GM12865 (cell line): ENCODE measurements around the gene MEIKIN.
"Not testable (repeated sequence)": the region's sequence is repeated elsewhere in the genome, so short reads cannot be mapped to it uniquely, and the experiment has no call there.

Experiments
- DNase-seq: peaks from one replicate; pipeline ENCODE4 v3.0.0; 2010; ENCODE audit warnings: low read depth
- H3K4me3 ChIP-seq: 2 replicates; pipeline ENCODE4 v1.5.1; 2011; ENCODE audit warnings: mild to moderate bottlenecking, low read depth, low read length, control low read depth
- TF ChIP-seq, protein P1 (sequence below): IDR thresholded peaks from 2 replicates; pipeline ENCODE4 v1.5.1; 2011; ENCODE audit warnings: low read length, control low read depth, low read depth, inconsistent platforms; ENCODE audit not compliant: insufficient read depth; ENCODE audit errors: missing control alignments

The MEIKIN gene

DNA sequence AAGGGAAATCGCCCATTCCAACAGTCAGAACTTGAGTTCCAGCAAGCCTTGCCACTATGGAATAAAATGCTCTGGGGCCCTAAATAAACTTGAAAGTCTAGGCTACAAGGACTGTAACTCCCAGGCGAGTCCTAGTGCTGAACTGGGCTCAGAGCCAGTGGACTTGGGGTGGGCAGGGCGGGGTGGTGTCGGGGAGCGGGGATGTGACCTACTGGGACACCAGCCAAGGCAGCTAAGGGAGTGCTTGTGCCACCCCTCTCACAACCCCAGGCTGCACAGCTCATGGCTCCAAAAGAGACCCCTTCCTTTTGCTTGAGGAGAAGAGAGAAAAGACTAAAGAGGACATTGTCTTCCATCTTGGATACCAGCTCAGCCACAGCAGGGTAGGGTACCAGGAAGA is 61.5 kb downstream of the MEIKIN start:
- H3K4me3 ChIP-seq, result no peak overlapping the region
- TF ChIP-seq, protein P1, sequence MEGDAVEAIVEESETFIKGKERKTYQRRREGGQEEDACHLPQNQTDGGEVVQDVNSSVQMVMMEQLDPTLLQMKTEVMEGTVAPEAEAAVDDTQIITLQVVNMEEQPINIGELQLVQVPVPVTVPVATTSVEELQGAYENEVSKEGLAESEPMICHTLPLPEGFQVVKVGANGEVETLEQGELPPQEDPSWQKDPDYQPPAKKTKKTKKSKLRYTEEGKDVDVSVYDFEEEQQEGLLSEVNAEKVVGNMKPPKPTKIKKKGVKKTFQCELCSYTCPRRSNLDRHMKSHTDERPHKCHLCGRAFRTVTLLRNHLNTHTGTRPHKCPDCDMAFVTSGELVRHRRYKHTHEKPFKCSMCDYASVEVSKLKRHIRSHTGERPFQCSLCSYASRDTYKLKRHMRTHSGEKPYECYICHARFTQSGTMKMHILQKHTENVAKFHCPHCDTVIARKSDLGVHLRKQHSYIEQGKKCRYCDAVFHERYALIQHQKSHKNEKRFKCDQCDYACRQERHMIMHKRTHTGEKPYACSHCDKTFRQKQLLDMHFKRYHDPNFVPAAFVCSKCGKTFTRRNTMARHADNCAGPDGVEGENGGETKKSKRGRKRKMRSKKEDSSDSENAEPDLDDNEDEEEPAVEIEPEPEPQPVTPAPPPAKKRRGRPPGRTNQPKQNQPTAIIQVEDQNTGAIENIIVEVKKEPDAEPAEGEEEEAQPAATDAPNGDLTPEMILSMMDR, result no peak
- no peak for DNase-seq

DNA sequence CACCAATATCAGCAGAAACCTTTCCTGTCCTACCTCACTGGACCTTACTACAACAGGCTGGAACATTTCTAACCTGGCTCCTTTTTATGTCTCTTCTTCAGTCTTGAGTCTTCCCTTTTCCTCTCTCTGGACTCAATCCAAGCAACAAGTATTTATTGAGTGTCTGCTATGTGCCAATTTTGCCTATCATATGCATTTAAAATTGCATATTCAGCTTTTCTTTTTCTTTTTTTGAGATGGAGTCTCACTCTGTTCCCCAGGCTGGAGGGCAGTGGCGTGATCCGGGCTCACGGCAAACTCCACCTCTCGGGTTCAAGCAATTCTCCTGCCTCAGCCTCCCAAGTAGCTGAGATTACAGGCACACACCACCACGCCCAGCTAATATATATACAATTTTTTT is 65.8 kb downstream of the MEIKIN start:
- no peak for DNase-seq
- H3K4me3 ChIP-seq, result no peak overlapping the region
- TF ChIP-seq, protein P1, result no peak

DNA sequence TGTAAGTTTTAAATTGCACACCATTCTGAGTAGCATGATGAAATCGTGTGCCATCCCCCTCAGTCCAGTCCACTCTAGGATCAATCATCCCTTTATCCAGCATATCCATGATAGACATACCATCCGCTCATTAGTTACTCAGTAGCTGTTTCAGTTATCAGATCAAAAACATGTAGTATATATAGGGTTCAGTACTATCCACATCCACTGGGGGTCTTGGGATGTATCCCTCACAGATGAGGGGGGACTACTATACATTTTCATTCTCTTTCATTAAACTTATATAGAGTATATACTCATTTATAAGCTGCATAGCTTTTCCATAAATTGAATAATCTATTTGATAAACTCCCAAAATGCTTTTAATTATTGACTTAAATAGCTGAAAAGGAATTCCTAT is 67.6 kb downstream of the MEIKIN start:
- no peak for DNase-seq
- no peak overlapping the region for H3K4me3 ChIP-seq
- TF ChIP-seq, protein P1, result no peak

DNA sequence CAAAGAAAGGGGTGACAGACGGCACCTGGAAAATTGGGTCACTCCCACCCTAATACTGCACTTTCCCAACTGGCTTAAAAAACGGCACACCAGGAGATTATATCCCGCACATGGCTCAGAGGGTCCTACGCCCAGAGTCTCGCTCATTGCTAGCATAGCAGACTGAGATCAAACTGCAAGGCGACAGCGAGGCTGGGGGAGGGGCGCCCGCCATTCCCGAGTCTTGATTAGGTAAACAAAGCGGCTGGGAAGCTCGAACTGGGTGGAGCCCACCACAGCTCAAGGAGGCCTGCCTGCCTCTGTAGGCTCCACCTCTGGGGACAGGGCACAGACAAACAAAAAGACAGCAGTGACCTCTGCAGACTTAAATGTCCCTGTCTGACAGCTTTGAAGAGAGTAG is 74.2 kb downstream of the MEIKIN start:
- not testable (repeated sequence) for DNase-seq, H3K4me3 ChIP-seq

DNA sequence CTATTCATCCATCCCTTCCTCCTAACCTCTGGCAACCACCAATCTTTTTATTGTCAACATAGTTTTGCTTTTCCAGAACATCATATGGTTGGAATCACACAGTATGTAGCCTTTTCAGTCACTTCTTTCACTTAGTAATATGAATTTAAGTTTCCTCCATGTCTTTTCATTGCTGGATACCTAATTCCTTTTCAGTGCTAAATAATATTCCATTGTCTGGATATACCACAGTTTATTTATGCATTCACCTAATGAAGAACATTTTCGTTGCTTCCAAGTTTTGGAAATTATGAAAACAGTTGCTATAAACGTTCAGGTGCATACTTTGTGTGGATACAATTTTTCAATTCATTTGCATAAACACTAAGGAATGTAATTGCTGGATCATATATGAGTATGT is 77.9 kb downstream of the MEIKIN start:
- no peak overlapping the region for H3K4me3 ChIP-seq
- DNase-seq, result no peak
- TF ChIP-seq, protein P1, result no peak

DNA sequence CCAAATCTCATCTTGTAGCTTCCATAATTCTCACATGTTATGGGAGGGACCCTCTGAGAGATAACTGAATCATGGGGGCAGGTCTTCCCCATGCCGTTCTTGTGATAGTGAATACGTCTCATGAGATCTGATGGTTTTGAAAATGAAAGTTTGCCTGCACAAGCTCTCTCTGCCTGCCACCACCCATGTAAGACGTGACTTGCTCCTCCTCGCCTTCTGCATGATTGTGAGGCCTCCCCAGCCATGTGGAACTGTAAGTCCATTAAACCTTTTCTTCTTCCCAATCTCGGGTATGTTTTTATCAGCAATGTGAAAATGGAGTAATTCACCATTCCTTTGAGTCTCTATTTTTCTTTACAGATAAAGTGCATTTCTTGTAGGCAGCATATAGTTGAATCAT is 81.8 kb downstream of the MEIKIN start:
- DNase-seq, result no peak
- TF ChIP-seq, protein P1, result no peak
- no peak overlapping the region for H3K4me3 ChIP-seq

DNA sequence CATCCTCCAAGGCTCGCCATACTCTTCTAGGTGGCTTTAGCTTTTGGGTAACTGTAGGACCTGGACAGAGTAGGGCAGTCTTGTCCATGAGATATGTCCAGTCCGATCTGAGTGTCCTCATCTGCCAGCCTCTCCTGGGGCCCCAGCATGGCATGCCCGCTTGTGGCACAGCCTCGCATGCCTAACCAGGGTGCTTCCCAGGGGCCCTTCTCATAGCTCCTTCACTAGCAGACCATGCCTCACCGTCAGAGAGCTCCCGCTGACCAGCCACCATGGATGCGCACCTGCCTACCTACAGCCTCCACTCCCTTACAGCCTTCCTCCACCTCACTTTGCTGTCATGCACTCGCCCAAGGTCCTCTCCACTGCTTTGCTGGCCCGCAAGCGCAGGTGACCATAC is 88.1 kb downstream of the MEIKIN start:
- TF ChIP-seq, protein P1, result no peak
- no peak overlapping the region for H3K4me3 ChIP-seq
- no peak for DNase-seq

DNA sequence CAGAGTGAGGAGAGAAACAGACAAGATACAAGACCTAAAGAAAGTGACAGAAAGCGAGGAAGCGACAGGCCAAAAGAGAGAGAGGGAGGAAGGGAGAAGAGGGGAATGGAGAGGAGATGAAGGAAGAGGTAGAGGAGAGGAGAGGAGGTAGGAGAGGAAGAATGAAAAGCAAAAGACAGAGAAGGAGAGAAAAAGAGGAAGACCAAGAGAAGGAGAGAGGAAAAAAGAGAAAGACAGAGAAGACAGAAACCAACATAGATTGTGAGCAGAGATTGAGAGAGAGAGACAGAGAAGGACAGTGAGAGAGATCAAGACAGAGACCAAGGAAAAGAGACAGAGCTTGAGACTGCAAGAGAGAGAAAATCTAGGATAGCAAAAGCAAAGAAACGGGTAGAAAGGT is 90.0 kb downstream of the MEIKIN start:
- TF ChIP-seq, protein P1, result no peak
- no peak overlapping the region for H3K4me3 ChIP-seq
- DNase-seq, result no peak
